Esophagus muscularis mucosa (tissue), 4 donors: ENCODE results near the gene GPR55. TPM values are rescaled to one million over a fixed set of nuclear protein-coding genes. Genes with fewer than 3 reads are reported as not detected.
A peak's percentile ranks its signal among the peaks of the same experiment; 100 is the strongest.

Experiments used
- DNase-seq: peaks from one replicate; pipeline ENCODE4 v3.0.0-alpha.2; 2017; ENCODE audit errors: extremely low spot score
- H3K27ac ChIP-seq, 4 donors: fragments of 200-600 bp; sonication (generic); replicated peaks in 1 of 4; 1 replicate in 3 of 4; 2 replicates in 1 of 4; pipeline ENCODE4 v1.5.1; 2016 to 2019; ENCODE audit warnings: mild to moderate bottlenecking in 1 of 4
- H3K27me3 ChIP-seq, 4 donors: fragments of 200-600 bp; sonication (generic); one replicate each; pipeline versions ENCODE4 v1.5.1 to v1.6.0; 2016 to 2019
- H3K36me3 ChIP-seq, 4 donors: fragments of 200-600 bp; sonication (generic); one replicate each; pipeline ENCODE4 v1.5.1; 2016 to 2019
- H3K4me1 ChIP-seq, 4 donors: fragments of 200-600 bp; sonication (generic); one replicate each; pipeline ENCODE4 v1.5.1; 2016 to 2019
- H3K4me3 ChIP-seq, 4 donors: fragments of 200-600 bp; sonication (generic); 1 replicate in 2 of 4; 2 replicates in 2 of 4; pipeline ENCODE4 v1.5.1; 2016 to 2019; ENCODE audit warnings: mild to moderate bottlenecking in 4 of 4, moderate library complexity in 1 of 4
- H3K9me3 ChIP-seq, 4 donors: fragments of 200-600 bp; sonication (generic); 1 replicate in 3 of 4; 2 replicates in 1 of 4; pipeline ENCODE4 v1.5.1; 2016 to 2019
- CTCF ChIP-seq, 3 experiments: fragments of 200-600 bp in 2 of 3; fragments of 450-650 bp in 1 of 3; sonication (generic) in 2 of 3; IDR thresholded peaks; one replicate each; pipeline ENCODE4 v1.5.1; 2017 to 2019; ENCODE audit warnings: antibody characterized with exemption in 3 of 3, mild to moderate bottlenecking in 2 of 3, moderate library complexity in 1 of 3
- EP300 ChIP-seq: sonication (generic); formaldehyde crosslinking; IDR thresholded peaks from one replicate; pipeline ENCODE4 v1.6.1; 2017; ENCODE audit warnings: antibody characterized with exemption
- POLR2A ChIP-seq: fragments of 450-650 bp; IDR thresholded peaks from one replicate; pipeline ENCODE4 v1.6.1; 2017; ENCODE audit warnings: antibody characterized with exemption, moderate library complexity, mild to moderate bottlenecking, low read depth
- POLR2AphosphoS5 ChIP-seq, 2 donors: sonication (generic); formaldehyde crosslinking; IDR thresholded peaks; one replicate each; pipeline ENCODE4 v1.6.1; 2017; ENCODE audit warnings: antibody characterized with exemption in 2 of 2
- WGBS: methylation state at CpG from one replicate; pipeline ENCODE4 v1.1.5; 2018; 5-methylcytosine and 5-hydroxymethylcytosine counted together
- intact Hi-C: fragments of 100-400 bp; cut with DNase I; formaldehyde crosslinking; loops from one replicate; pipeline ENCODE4 v1.15.1; 2023
- total RNA-seq, 4 donors: library from RNA; depleted of rRNA; stranded (reverse); fragments of >200 nt; gene quantifications; one replicate each; pipeline versions ENCODE4 v1.1.0 to v1.2.1, GENCODE V29; 2016

The GPR55 gene
- under 1 TPM in 2 of 4 donors, not detected in 2; 0.29 to 0.42 TPM for total RNA-seq

DNA sequence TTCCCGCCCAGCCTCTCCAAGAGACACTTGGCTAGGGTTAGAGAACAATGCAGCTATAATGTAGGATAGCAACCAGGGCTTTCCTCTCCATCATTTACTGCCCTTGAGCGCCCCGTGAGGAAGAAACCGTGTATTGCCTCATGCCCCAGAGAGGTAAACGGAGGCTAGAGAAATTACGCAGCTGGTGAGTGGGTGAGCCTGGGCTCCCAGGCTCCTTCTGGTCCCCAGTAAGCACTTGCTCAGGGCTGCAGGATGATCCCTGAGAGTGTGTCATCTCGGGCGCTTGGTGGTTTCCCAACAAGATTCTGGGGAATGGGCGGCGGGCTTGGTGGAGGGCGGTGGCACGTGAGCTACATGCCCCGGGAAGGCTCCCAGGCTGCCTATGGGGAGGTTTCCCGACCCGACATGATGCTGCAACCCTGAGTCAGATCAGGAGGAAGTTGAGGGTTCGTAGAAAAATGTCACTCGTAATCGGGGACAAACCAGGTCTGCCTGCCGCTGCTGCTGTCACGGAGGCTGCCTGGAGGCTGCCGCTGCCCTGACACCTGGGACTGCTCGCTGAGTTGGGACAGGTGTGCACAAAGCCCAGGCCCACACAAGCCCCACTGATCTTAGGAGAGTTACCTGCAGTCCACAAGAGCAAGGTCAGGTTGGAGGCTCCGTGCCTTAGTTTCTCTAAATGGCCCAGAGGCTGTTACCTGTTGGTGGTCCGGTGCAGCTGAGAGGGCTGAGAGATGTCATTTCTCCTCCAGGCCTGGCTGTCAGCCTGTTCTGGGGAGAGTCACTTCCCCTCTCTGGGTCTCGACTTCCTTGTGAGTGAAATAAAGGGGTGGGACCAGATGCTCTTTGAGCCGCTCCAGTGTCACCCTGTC is at the start of gene GPR55:
Gene GPR55 (minus strand): TSS at position 773 of the 872 bp plus-strand sequence. CDS start 14,280 bp downstream, outside the sequence.
- 58% methylated on average over 7 of the region's 26 CpGs for WGBS
- Histone ChIP-seq H3K4me1 (no peaks in the 10 kb centered on the region), H3K4me3 (peak within 1 kb of the TSS in 1 of 4 donors; percentile 28), H3K27me3 (peaks cover 0 to 10% (median 0%) of the 10 kb centered on the region in 4 donors), H3K9me3 (no peaks in the 10 kb centered on the region), H3K27ac (no peak within 1 kb of the TSS), H3K36me3 (no peaks in the 10 kb centered on the region)
- DNase-seq, result no peak
- intact Hi-C loops, result no loop called here
- no peak for TF ChIP-seq POLR2A

GRCh38 chr2:230974096-230974913 is 49.3 kb upstream of the GPR55 start:
- H3K4me1 ChIP-seq, result no peaks in the 10 kb centered on the region
- H3K9me3 ChIP-seq, result no peaks in the 10 kb centered on the region
- intact Hi-C loops, result no loop called here
- no peak overlapping the region for H3K27ac ChIP-seq
- no peak overlapping the region for H3K4me3 ChIP-seq
- H3K27me3 ChIP-seq, result peaks cover 0 to 14% (median 0%) of the 10 kb centered on the region in 4 donors
- WGBS, result 88% methylated on average over 17 of the region's 17 CpGs
- TF ChIP-seq EP300 (no peak), POLR2A (no peak), CTCF (IDR thresholded peaks at IDR 0.05) (no peak), POLR2AphosphoS5 (IDR thresholded peaks at IDR 0.05) (no peak)
- DNase-seq, result no peak
- H3K36me3 ChIP-seq, result no peaks in the 10 kb centered on the region

- intact Hi-C loops, result no loop called here
- H3K27ac ChIP-seq, result no peak overlapping the region
- no peak for DNase-seq
- H3K4me3 ChIP-seq, result no peak overlapping the region
- WGBS, result 78% methylated on average over 5 of the region's 5 CpGs
- no peaks in the 10 kb centered on the region for H3K4me1 ChIP-seq
- H3K36me3 ChIP-seq, result no peaks in the 10 kb centered on the region
- H3K9me3 ChIP-seq, result no peaks in the 10 kb centered on the region
- no peak for TF ChIP-seq CTCF (IDR thresholded peaks at IDR 0.05)
- no peak for TF ChIP-seq EP300
- TF ChIP-seq POLR2AphosphoS5 (IDR thresholded peaks at IDR 0.05), result no peak
- TF ChIP-seq POLR2A, result no peak
- H3K27me3 ChIP-seq, result peaks cover 0 to 14% (median 0%) of the 10 kb centered on the region in 4 donors
Measured at GRCh38 chr2:230972046-230972445, 47.0 kb upstream of the GPR55 start.

DNA sequence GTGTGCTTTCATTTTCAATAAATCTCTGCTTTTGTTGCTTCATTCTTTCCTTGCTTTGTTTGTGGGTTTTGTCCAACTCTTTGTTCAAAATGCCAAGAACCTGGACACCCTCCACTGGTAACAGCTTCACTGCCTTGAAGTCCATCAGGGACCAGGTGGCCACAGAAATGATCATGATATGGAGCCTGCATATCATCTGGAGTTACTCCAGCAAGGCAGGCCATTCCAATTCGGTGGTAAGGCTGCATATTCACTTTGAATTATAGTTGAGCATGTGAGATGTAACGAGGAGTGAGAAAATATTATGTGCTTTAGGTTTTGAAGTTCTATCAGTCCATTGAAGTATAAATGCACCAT is 44.6 kb upstream of the GPR55 start:
- 75% methylated on average over 2 of the region's 2 CpGs for WGBS
- Histone ChIP-seq H3K4me3 (no peak overlapping the region), H3K9me3 (no peaks in the 10 kb centered on the region), H3K36me3 (no peaks in the 10 kb centered on the region), H3K27me3 (peaks cover 0 to 6% (median 0%) of the 10 kb centered on the region in 4 donors), H3K4me1 (no peaks in the 10 kb centered on the region), H3K27ac (no peak overlapping the region)
- no peak for DNase-seq
- intact Hi-C loops, result no loop called here
- no peak for TF ChIP-seq CTCF (IDR thresholded peaks at IDR 0.05)
